ENCODE results near the gene CSF1.
"Not testable (repeated sequence)": the region's sequence is repeated elsewhere in the genome, so short reads cannot be mapped to it uniquely, and the experiment has no call there.

Gene CSF1

GRCh38 chr1:109913360-109913879 lies 2.8 kb downstream of the CSF1 start:
- H3K4me3 ChIP-seq (ENCODE audit: low read depth, low read length): no peak overlapping the region
- DNase-seq (ENCODE audit: low read depth): no peak
- TF ChIP-seq CTCF (IDR thresholded peaks at IDR 0.05; ENCODE audit: low read depth, low read length, missing control alignments): no peak

GRCh38 chr1:109914587-109915240 lies 4.1 kb downstream of the CSF1 start:
- no peak overlapping the region for H3K4me3 ChIP-seq (ENCODE audit: low read depth, low read length)
- DNase-seq (ENCODE audit: low read depth): no peak
- no peak for TF ChIP-seq CTCF (IDR thresholded peaks at IDR 0.05; ENCODE audit: low read depth, low read length, missing control alignments)

- DNase-seq (ENCODE audit: low read depth): no peak
- TF ChIP-seq CTCF (IDR thresholded peaks at IDR 0.05; ENCODE audit: low read depth, low read length, missing control alignments): no peak
Measured at GRCh38 chr1:109917051-109917767, 6.6 kb downstream of the CSF1 start.

GRCh38 chr1:109917768-109918606 lies 7.3 kb downstream of the CSF1 start:
- H3K4me3 ChIP-seq (ENCODE audit: low read depth, low read length): no peak overlapping the region
- peak; percentile 31 for TF ChIP-seq CTCF (IDR thresholded peaks at IDR 0.05; ENCODE audit: low read depth, low read length, missing control alignments)
- no peak for DNase-seq (ENCODE audit: low read depth)

More at GRCh38 chr1:109917051-109917767, 6.6 kb downstream of the CSF1 start:
- no peak overlapping the region for H3K4me3 ChIP-seq (ENCODE audit: low read depth, low read length)

GRCh38 chr1:109918671-109919070 lies 8.0 kb downstream of the CSF1 start:
- DNase-seq (ENCODE audit: low read depth): no peak
- no peak for TF ChIP-seq CTCF (IDR thresholded peaks at IDR 0.05; ENCODE audit: low read depth, low read length, missing control alignments)
- H3K4me3 ChIP-seq (ENCODE audit: low read depth, low read length): no peak overlapping the region

GRCh38 chr1:109919303-109919702 lies 8.7 kb downstream of the CSF1 start:
- no peak for DNase-seq (ENCODE audit: low read depth)
- no peak overlapping the region for H3K4me3 ChIP-seq (ENCODE audit: low read depth, low read length)
- no peak for TF ChIP-seq CTCF (IDR thresholded peaks at IDR 0.05; ENCODE audit: low read depth, low read length, missing control alignments)

- not testable (repeated sequence) for DNase-seq (ENCODE audit: low read depth); H3K4me3 ChIP-seq (ENCODE audit: low read depth, low read length)
Measured at GRCh38 chr1:109920391-109920790, 9.7 kb downstream of the CSF1 start.

All from GM12864 (cell line).